IPS-20b (cell line): ENCODE data around the gene PCGF3.

ENCODE experiments used
- H3K27ac ChIP-seq: one replicate; pipeline ENCODE4 v1.5.1; 2013; ENCODE audit warnings: low read length
- H3K27me3 ChIP-seq: 2 replicates; pipeline ENCODE4 v1.6.1; 2013; ENCODE audit warnings: mild to moderate bottlenecking, low read length, inconsistent platforms; ENCODE audit not compliant: insufficient read depth
- H3K36me3 ChIP-seq: 2 replicates; pipeline ENCODE4 v1.6.1; 2013; ENCODE audit warnings: low read depth, mild to moderate bottlenecking, inconsistent platforms, low read length, moderate library complexity; ENCODE audit not compliant: insufficient read depth
- H3K4me1 ChIP-seq: 2 replicates; pipeline ENCODE4 v1.6.1; 2013; ENCODE audit warnings: mild to moderate bottlenecking, control low read depth, inconsistent platforms, low read length, moderate library complexity; ENCODE audit not compliant: insufficient read depth
- H3K4me3 ChIP-seq: 2 replicates; pipeline ENCODE4 v1.5.1; 2013; ENCODE audit warnings: mild to moderate bottlenecking, low read length, inconsistent platforms
- H3K9ac ChIP-seq: 2 replicates; pipeline ENCODE4 v1.6.1; 2013; ENCODE audit warnings: low read depth, mild to moderate bottlenecking, inconsistent platforms, low read length, moderate library complexity
- H3K9me3 ChIP-seq: 2 replicates; pipeline ENCODE4 v1.6.1; 2013; ENCODE audit warnings: mild to moderate bottlenecking, low read depth, low read length, inconsistent platforms; ENCODE audit not compliant: insufficient read depth

Gene PCGF3, protein sequence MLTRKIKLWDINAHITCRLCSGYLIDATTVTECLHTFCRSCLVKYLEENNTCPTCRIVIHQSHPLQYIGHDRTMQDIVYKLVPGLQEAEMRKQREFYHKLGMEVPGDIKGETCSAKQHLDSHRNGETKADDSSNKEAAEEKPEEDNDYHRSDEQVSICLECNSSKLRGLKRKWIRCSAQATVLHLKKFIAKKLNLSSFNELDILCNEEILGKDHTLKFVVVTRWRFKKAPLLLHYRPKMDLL

DNA sequence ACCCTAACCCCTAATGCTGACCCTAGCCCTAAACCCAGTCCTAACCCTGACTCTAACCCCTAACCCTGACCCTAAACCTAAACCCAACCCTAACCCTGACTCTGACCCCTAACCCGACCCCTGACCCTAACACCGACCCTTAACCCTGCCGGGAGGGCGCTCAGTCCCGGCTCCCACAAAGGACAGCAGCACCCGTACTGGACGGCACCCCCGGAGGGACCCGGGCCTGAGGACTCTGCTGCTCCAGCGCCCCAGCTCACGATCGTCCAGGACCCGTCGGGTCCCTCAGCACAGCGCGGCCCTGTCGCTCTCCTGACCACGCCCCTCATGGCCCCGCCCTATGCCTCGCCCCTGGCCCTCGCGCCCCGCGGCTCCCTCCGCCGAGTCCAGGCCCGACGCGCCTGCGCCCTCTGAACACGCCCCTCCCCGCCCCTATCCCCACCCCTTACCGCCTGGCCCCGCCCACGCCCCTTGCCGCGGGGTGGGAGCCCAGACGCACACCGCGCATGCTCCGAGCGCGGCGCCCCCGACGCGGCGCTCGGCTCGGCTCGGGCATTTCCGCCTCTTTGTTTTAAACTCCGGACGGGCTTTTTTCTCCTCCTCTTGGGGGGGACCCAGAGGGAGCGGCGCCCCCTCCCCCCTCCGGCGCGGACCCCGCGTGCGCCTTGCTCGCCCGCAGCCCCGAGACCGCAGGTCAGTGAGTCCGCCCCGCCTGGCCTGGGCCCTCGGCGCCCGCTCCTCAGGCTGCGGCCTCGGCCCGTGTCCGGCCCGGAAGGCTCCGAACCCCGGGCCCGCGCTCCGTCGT, at the start of gene PCGF3:
Gene PCGF3, plus strand, starts transcription at position 555 of the 805 bp plus-strand sequence. CDS start 27,849 bp downstream, outside the sequence.
- H3K4me1 ChIP-seq, result no peaks in the 10 kb centered on the region
- H3K27ac ChIP-seq, result peak within 1 kb of the TSS; percentile 71

DNA sequence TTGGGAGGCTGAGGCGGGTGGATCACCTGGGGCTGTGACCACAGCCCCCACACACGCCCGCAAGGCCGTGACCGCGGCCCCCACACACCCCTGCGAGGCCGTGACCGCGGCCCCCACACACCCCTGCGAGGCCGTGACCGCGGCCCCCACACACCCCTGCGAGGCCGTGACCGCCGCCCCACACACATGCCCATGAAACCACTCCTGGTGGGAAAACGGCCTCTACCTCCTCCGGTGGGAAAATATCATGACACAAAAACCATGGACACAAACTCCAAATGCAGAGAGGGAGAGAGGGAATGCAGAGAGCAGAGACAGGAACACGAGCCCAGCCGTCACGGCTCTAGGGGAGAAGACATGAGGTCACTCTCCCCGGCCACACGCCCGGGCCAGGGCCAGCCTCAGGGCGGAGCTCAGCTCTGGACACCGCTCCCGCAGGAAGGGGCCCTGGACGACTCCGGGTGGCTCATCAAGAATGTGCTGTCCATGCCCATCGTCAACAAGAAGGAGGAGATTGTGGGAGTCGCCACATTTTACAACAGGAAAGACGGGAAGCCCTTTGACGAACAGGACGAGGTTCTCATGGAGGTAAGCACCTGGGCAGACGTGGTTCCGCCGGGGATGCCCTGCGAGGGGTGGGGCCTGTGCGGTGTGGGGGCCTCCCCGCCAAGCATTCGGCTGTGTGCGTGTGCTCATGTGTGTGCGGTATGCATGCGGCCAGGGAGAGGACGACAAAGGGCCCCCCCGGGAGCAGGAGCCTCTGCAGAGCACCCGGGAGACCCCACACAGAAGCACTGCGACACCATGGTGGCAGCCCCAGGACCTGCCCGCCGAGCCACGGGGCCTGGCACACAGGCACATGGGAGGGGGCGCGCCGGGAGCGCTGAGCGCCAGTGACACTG, 48.9 kb upstream of the PCGF3 start:
- Histone ChIP-seq H3K36me3 (no peaks in the 10 kb centered on the region), H3K4me3 (no peak overlapping the region), H3K9ac (no peak overlapping the region), H3K4me1 (no peaks in the 10 kb centered on the region), H3K27ac (no peak overlapping the region), H3K9me3 (no peaks in the 10 kb centered on the region), H3K27me3 (peaks cover 8% of the 10 kb centered on the region; the same call in 1 of the 2 replicates)

More for the DNA sequence above, at the start of gene PCGF3:
- peaks cover 22% of the 10 kb centered on the region; the same call in 1 of the 2 replicates for H3K36me3 ChIP-seq
- H3K9me3 ChIP-seq, result no peaks in the 10 kb centered on the region
- peaks cover 12% of the 10 kb centered on the region for H3K27me3 ChIP-seq
- peak within 1 kb of the TSS; percentile 90 for H3K4me3 ChIP-seq
- peak within 1 kb of the TSS; percentile 99 for H3K9ac ChIP-seq

DNA sequence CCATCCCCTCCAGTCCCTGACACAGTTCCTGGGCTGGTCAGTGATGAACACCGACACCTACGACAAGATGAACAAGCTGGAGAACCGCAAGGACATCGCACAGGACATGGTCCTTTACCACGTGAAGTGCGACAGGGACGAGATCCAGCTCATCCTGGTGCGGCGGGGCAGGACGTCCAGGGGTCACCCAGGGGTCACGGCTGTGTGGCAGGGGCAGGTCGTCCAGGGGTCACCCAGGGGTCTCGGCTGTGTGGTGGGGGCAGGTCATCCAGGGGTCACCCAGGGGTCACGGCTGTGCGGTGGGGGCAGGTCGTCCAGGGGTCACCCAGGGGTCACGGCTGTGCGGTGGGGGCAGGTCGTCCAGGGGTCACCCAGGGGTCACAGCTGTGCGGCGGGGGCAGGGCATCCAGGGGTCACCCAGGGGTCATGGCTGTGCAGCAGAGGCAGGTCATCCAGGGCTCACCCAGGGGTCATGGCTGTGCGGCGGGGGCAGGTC, 48.2 kb upstream of the PCGF3 start:
- Histone ChIP-seq H3K9me3 (no peaks in the 10 kb centered on the region), H3K27me3 (peaks cover 8% of the 10 kb centered on the region; the same call in 1 of the 2 replicates), H3K9ac (no peak overlapping the region), H3K36me3 (no peaks in the 10 kb centered on the region), H3K4me3 (no peak overlapping the region), H3K4me1 (no peaks in the 10 kb centered on the region), H3K27ac (no peak overlapping the region)

DNA sequence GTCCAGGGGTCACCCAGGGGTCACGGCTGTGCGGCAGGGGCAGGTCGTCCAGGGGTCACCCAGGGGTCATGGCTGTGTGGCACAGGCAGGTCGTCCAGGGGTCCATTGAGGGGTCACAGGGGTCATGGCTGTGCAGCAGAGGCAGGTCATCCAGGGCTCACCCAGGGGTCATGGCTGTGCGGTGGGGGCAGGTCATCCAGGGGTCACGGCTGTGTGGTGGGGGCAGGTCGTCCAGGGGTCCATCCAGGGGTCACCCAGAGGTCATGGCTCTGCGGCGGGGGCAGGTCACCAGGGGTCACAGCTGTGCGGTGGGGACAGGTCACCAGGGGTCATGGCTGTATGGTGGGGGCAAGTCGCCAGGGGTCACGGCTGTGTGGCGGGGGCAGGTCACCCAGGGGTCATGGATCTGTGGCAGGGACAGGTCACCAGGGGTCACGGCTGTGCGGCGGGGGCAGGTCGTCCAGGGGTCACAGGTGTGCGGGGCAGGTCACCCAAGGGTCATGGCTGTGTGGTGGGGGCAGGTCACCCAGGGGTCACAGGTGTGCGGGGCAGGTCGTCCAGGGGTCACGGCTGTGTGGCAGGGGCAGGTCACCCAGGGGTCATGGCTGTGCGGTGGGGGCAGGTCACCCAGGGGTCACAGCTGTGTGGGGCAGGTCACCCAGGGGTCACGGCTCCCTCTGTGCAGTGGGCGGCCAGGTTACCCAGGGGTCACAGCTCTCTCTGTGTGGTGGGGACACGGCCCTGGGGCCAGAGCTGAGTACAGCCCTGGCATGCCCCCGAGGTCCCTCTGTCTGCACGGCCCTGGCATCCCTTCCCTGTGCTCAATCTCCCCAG, 47.6 kb upstream of the PCGF3 start:
- peaks cover under 1% of the 10 kb centered on the region; the same call in 1 of the 2 replicates for H3K27me3 ChIP-seq
- H3K9me3 ChIP-seq, result no peaks in the 10 kb centered on the region
- no peaks in the 10 kb centered on the region for H3K36me3 ChIP-seq
- no peak overlapping the region for H3K27ac ChIP-seq
- H3K4me1 ChIP-seq, result no peaks in the 10 kb centered on the region
- no peak overlapping the region for H3K4me3 ChIP-seq
- H3K9ac ChIP-seq, result no peak overlapping the region

DNA sequence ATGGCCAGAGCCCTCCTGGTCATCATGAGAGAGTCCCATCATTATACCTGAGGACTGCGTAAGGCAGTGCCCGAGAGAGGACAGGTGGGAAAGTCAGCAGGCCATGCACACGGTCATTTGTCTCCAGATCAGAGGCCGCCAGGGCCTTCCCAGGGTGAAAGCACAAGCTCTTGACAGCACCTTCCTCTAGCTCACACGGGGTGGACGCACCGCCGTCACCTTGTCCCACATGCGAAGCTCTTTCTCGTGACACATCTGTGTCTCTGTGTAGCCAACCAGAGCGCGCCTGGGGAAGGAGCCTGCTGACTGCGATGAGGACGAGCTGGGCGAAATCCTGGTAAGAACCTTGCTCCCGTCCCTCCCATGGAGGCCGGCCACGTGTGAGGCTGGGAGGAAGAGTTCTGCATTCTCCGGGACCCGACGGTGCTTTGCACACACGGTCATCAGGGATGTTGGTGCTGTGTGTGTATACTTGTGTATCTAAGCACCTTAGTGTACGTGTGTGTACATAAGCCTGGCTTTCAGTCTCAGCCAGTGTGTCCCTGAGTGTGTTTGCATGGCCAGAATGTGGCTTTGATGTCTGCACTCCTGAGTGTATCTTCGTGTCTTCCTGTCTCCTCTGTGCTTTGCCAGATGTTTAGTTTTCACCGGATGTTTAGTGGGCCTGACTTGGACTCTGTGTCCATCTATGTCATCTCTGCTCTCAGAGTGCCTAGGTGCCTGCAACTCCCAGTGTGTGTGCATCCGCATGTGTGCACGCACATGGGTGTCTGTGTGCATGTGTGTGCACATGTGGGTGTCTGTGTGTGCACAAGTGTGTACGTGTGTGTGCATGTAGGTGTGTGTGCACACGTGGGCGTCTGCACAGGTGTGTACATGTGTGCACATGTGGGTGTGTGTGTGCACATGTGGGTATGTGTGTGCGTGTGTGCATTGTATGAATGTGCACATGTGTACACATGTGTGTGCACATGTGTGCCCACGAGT, 46.7 kb upstream of the PCGF3 start:
- Histone ChIP-seq H3K27me3 (no peaks in the 10 kb centered on the region), H3K4me1 (no peaks in the 10 kb centered on the region), H3K4me3 (no peak overlapping the region), H3K9ac (no peak overlapping the region), H3K27ac (no peak overlapping the region), H3K36me3 (no peaks in the 10 kb centered on the region), H3K9me3 (no peaks in the 10 kb centered on the region)

DNA sequence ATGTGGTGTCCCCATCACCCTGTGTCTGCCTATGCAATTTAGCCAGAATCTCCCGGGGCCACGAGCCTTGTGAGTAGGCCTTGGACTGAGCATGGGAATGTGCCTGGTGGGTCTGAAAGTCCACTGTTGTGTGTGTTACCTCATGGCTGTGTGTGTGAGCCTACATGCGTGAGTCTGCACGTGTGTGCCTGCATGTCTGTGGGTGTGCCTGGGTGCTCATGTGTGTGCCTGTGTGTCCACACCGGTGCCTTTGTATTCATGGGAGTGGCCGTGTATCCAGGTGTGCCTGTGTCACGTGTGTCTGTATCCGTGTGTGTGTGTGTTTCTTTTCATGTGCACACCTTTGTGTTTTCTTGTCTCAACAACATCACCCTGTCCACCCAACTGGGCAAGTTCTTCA, 45.8 kb upstream of the PCGF3 start:
- Histone ChIP-seq H3K27me3 (no peaks in the 10 kb centered on the region), H3K4me3 (no peak overlapping the region), H3K9me3 (no peaks in the 10 kb centered on the region), H3K36me3 (no peaks in the 10 kb centered on the region), H3K4me1 (no peaks in the 10 kb centered on the region), H3K9ac (no peak overlapping the region), H3K27ac (no peak overlapping the region)

DNA sequence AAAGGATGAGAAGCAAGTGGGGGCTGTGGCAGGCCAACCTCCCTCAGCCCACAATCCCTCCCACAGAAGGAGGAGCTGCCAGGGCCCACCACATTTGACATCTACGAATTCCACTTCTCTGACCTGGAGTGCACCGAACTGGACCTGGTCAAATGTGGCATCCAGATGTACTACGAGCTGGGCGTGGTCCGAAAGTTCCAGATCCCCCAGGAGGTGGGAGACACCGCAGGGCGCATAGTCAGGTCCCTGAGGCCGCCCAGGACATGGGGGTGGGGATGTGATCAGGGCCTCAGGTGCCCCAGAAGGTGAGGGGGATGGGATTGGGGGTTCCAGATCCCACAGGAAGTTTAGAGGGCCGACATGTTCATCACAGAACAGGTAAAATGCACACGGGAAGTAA, 45.2 kb upstream of the PCGF3 start:
- H3K27me3 ChIP-seq, result no peaks in the 10 kb centered on the region
- H3K27ac ChIP-seq, result no peak overlapping the region
- no peaks in the 10 kb centered on the region for H3K4me1 ChIP-seq
- no peak overlapping the region for H3K4me3 ChIP-seq
- no peaks in the 10 kb centered on the region for H3K9me3 ChIP-seq
- H3K36me3 ChIP-seq, result no peaks in the 10 kb centered on the region
- no peak overlapping the region for H3K9ac ChIP-seq

DNA sequence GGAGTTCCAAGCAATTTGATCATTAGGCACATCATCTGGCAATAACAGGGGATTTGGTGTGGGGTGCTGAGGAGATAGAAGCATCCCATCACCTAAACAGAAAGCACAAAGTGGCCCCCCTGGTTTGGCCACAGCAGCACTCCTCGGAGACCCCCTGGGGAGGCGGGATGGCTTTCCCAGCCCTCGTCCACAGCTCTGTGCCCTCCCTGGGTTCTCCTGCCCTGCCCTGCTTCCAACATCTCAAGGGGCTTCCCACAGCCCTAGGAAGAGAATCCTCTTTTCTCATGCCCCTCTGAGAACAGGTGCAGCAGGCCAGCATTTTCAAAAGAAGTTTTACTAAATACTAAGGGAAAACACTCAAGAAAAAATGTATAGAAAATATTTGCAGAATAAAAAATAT, 44.4 kb upstream of the PCGF3 start:
- H3K4me1 ChIP-seq, result no peaks in the 10 kb centered on the region
- no peak overlapping the region for H3K27ac ChIP-seq
- no peaks in the 10 kb centered on the region for H3K9me3 ChIP-seq

DNA sequence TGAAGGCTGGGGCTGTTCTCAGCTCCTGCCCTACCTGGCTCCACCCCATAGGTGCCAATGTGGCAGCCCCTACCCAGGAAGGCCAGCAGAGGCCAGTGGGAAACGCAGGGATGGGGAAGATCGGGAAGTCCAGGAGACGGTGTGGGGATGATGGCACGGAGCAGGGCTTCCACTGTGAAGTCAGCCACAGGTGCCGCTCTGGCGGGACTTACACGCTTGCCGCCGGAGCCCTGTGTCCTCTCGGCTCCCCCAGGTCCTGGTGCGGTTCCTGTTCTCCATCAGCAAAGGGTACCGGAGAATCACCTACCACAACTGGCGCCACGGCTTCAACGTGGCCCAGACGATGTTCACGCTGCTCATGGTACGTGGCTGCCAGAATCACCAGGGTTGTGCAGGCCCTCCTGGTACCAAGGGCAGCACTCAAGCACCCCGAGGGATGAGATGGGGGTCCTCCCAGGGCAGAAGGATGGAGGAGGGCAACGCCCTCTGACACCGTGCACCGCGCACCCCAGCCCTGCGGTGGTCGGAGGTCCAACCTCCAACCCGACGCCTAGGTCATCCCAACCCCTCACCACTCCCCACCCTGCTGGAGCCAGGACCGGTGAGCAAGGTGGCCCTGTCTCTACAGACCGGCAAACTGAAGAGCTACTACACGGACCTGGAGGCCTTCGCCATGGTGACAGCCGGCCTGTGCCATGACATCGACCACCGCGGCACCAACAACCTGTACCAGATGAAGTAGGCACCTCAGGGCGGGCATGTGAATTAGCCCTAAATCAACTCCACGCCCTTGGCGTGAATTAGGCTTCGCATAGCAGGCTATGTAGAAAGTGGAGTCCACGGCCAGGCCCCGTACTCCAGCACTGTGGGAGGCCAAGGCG, 43.5 kb upstream of the PCGF3 start:
- Histone ChIP-seq H3K27ac (no peak overlapping the region), H3K4me3 (no peak overlapping the region), H3K4me1 (no peaks in the 10 kb centered on the region)

More for the DNA sequence above, 44.4 kb upstream of the PCGF3 start:
- Histone ChIP-seq H3K36me3 (no peaks in the 10 kb centered on the region), H3K4me3 (no peak overlapping the region), H3K27me3 (no peaks in the 10 kb centered on the region), H3K9ac (no peak overlapping the region)

More for the DNA sequence above, 43.5 kb upstream of the PCGF3 start:
- Histone ChIP-seq H3K9ac (no peak overlapping the region), H3K36me3 (no peaks in the 10 kb centered on the region), H3K9me3 (no peaks in the 10 kb centered on the region), H3K27me3 (no peaks in the 10 kb centered on the region)
